Measurements from ENCODE around the gene PARM1. TPM values are rescaled to one million over a fixed set of nuclear protein-coding genes. Genes with fewer than 3 reads are reported as not detected.

Gene PARM1
- total RNA-seq, 4 donors from 2014 or later, result 12.9 to 25.7 (median 24.1) TPM

DNA sequence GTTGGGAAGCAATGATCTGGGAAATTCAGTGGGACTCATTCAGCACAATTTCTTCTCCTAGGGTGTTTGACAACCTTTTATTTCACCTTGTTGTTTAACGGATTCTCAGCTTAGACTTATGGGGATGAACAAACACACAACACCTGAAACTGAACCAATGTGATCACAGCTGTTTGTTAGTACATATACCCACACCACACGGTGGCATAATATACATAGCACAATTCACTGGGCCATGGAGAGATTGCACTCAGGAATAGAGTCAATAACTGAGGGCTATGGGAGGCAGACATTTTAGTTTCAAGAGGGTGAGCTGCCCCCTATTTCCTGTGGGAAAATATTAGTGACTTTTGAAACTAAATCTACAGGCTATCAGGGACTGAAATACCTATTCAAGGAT, 148.0 kb downstream of the PARM1 start:
- no peak for TF ChIP-seq POLR2A (IDR thresholded peaks at IDR 0.05; ENCODE audit: low read depth)
- no peak for TF ChIP-seq EP300 (IDR thresholded peaks at IDR 0.05)
- TF ChIP-seq, protein P1, sequence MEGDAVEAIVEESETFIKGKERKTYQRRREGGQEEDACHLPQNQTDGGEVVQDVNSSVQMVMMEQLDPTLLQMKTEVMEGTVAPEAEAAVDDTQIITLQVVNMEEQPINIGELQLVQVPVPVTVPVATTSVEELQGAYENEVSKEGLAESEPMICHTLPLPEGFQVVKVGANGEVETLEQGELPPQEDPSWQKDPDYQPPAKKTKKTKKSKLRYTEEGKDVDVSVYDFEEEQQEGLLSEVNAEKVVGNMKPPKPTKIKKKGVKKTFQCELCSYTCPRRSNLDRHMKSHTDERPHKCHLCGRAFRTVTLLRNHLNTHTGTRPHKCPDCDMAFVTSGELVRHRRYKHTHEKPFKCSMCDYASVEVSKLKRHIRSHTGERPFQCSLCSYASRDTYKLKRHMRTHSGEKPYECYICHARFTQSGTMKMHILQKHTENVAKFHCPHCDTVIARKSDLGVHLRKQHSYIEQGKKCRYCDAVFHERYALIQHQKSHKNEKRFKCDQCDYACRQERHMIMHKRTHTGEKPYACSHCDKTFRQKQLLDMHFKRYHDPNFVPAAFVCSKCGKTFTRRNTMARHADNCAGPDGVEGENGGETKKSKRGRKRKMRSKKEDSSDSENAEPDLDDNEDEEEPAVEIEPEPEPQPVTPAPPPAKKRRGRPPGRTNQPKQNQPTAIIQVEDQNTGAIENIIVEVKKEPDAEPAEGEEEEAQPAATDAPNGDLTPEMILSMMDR (IDR thresholded peaks at IDR 0.05), result no peak
- no peak for TF ChIP-seq POLR2AphosphoS5 (IDR thresholded peaks at IDR 0.05)
- DNase-seq (ENCODE audit: extremely low spot score), result no peak
- H3K4me3 ChIP-seq, result no peak overlapping the region
- H3K36me3 ChIP-seq, result no peaks in the 10 kb centered on the region
- no peaks in the 10 kb centered on the region for H3K9me3 ChIP-seq
- no peaks in the 10 kb centered on the region for H3K27me3 ChIP-seq
- H3K4me1 ChIP-seq, result no peaks in the 10 kb centered on the region
- H3K27ac ChIP-seq (replicated peaks in 1 of 4), result no peak overlapping the region
- 79% methylated on average over 2 of the region's 2 CpGs for WGBS
- intact Hi-C loops (cut with DNase I), result no loop called here

DNA sequence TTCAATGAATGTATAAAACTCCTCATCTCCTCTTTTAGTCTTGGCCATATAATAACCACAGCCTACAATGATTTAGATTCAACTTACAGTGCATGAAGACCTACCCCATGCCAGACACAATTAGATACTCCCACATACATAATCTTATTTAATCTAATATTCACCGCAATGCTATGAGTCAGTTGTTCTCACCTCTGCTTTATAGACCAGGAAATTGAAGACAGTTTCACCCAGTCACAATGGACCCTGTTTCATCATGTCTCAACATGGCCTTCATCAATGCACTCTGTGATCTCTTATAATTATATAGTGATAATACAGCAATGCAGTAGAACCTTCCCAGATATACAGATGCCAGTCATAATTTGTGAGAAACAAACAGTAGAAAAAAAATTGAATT, 148.6 kb downstream of the PARM1 start:
- H3K9me3 ChIP-seq, result no peaks in the 10 kb centered on the region
- H3K27ac ChIP-seq (replicated peaks in 1 of 4), result no peak overlapping the region
- H3K27me3 ChIP-seq, result no peaks in the 10 kb centered on the region
- intact Hi-C loops (cut with DNase I), result no loop called here
- WGBS, result 92% methylated on average over 1 of the region's 1 CpG
- H3K4me1 ChIP-seq, result no peaks in the 10 kb centered on the region
- no peaks in the 10 kb centered on the region for H3K36me3 ChIP-seq
- TF ChIP-seq POLR2A (IDR thresholded peaks at IDR 0.05; ENCODE audit: low read depth) (no peak), POLR2AphosphoS5 (IDR thresholded peaks at IDR 0.05) (no peak), EP300 (IDR thresholded peaks at IDR 0.05) (no peak)
- TF ChIP-seq, protein P1 (IDR thresholded peaks at IDR 0.05), result no peak
- no peak overlapping the region for H3K4me3 ChIP-seq
- no peak for DNase-seq (ENCODE audit: extremely low spot score)

DNA sequence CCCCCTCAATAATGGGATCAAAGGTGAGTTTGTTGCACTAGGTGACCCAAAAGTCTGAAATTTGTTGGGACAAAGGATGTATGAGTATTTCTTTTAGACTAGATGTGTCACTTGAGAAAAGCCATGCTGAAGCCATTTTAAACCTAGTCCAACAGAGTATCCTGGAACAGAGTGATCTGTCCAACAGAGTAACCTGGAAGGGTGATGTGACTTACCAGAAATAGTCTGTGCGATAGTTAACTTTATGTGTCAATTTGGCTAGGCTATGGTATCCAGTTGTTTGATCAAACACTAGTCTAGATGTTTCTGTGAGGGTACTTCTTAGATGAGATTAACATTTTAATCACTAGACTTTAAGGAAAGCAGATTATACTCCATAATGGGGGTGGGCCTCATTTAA, 154.5 kb downstream of the PARM1 start:
- DNase-seq (ENCODE audit: extremely low spot score), result no peak
- Histone ChIP-seq H3K4me1 (peaks cover 0 to 3% (median 0%) of the 10 kb centered on the region in 4 donors), H3K36me3 (no peaks in the 10 kb centered on the region), H3K27me3 (no peaks in the 10 kb centered on the region), H3K9me3 (no peaks in the 10 kb centered on the region), H3K27ac (replicated peaks in 1 of 4) (no peak overlapping the region), H3K4me3 (no peak overlapping the region)
- TF ChIP-seq POLR2AphosphoS5 (IDR thresholded peaks at IDR 0.05) (no peak), EP300 (IDR thresholded peaks at IDR 0.05) (no peak), POLR2A (IDR thresholded peaks at IDR 0.05; ENCODE audit: low read depth) (no peak)
- TF ChIP-seq, protein P1 (IDR thresholded peaks at IDR 0.05), result no peak
- intact Hi-C loops (cut with DNase I), result no loop called here
- WGBS, result 100% methylated on average over 1 of the region's 1 CpG

DNA sequence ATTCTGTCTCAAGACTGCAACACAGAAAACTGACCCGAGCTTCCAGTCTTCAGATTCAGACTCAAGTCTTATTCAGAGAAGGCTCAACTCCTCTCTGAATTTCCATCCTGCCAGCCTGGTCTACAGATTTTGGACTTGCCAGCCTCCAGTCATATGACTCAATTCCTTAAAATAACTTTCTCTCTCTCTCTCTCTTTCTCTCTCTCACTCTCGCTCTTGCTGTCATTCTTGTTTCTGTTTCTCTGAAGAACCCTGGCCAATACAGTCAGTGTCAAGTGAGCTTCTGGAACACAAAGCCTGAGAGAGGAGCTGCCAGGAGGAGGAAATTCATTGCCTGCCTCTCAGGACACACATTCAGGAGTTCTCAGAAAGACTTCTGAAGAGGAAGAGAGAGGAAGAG, 154.9 kb downstream of the PARM1 start:
- no peak for TF ChIP-seq POLR2A (IDR thresholded peaks at IDR 0.05; ENCODE audit: low read depth)
- intact Hi-C loops (cut with DNase I), result no loop called here
- Histone ChIP-seq H3K27ac (replicated peaks in 1 of 4) (no peak overlapping the region), H3K4me3 (no peak overlapping the region), H3K4me1 (peaks cover 0 to 3% (median 0%) of the 10 kb centered on the region in 4 donors), H3K27me3 (no peaks in the 10 kb centered on the region), H3K9me3 (no peaks in the 10 kb centered on the region), H3K36me3 (no peaks in the 10 kb centered on the region)
- DNase-seq (ENCODE audit: extremely low spot score), result no peak
- 75% methylated on average over 2 of the region's 2 CpGs for WGBS

DNA sequence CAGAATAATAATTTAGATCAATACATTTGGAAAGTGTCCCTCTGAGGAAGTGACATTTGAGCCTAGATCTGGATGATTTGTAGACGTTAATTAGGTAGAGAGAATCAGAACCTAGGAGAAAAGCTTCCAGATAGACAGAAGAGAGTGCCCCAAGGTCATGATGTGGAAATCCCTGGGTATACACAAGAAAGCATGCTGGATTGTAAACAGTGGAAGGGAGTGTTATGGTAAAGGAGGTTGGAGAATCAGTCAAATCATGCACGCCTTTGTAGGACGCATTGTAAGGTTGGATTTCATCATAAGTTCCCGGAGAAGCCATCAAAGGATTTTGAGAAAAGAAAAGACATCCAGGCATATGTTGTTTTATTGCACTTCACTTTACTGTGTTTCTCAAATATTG, 156.3 kb downstream of the PARM1 start:
- no peak for DNase-seq (ENCODE audit: extremely low spot score)
- H3K9me3 ChIP-seq, result no peaks in the 10 kb centered on the region

DNA sequence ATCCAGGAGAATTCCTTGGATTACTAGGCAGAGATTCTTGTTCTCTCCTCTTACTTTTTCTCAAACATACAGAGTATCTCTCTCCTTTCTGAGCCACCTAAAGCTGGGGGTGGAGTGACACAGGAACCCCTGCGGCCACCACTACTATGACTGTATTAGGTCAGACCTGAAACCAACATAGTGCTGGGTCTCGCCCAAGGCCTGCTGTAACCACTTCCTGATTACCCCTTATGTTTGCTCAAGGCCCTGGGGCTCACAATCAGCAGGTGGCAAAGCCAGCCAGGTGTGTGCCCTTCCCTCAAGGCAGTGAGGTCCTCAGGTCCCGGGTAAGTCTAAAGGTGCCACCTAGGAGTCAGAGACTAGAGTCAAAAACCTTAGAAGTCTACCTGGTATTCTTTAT, 166.4 kb downstream of the PARM1 start:
- H3K36me3 ChIP-seq, result no peaks in the 10 kb centered on the region
- no peak overlapping the region for H3K4me3 ChIP-seq
- intact Hi-C loops (cut with DNase I), result no loop called here
- 88% methylated on average over 3 of the region's 3 CpGs for WGBS
- DNase-seq (ENCODE audit: extremely low spot score), result no peak
- no peak overlapping the region for H3K27ac ChIP-seq (replicated peaks in 1 of 4)
- H3K27me3 ChIP-seq, result no peaks in the 10 kb centered on the region
- H3K9me3 ChIP-seq, result peaks cover 0 to 24% (median 13%) of the 10 kb centered on the region in 4 donors
- no peak for TF ChIP-seq POLR2A (IDR thresholded peaks at IDR 0.05; ENCODE audit: low read depth)
- TF ChIP-seq EP300 (IDR thresholded peaks at IDR 0.05), result no peak
- no peak for TF ChIP-seq POLR2AphosphoS5 (IDR thresholded peaks at IDR 0.05)
- TF ChIP-seq, protein P1 (IDR thresholded peaks at IDR 0.05), result no peak
- no peaks in the 10 kb centered on the region for H3K4me1 ChIP-seq

More for the DNA sequence above, 156.3 kb downstream of the PARM1 start:
- Histone ChIP-seq H3K36me3 (no peaks in the 10 kb centered on the region), H3K27ac (replicated peaks in 1 of 4) (no peak overlapping the region), H3K4me1 (peaks cover 0 to 3% (median 0%) of the 10 kb centered on the region in 4 donors), H3K4me3 (no peak overlapping the region), H3K27me3 (no peaks in the 10 kb centered on the region)
- intact Hi-C loops (cut with DNase I), result no loop called here
- 75% methylated on average over 4 of the region's 4 CpGs for WGBS
- no peak for TF ChIP-seq POLR2A (IDR thresholded peaks at IDR 0.05; ENCODE audit: low read depth)
- no peak for TF ChIP-seq EP300 (IDR thresholded peaks at IDR 0.05)

All from esophagus muscularis mucosa (tissue), 4 donors.